ENCODE data around the gene PAX3. TPM values are rescaled to one million over a fixed set of nuclear protein-coding genes. Genes with fewer than 3 reads are reported as not detected.

PAX3 gene
- total RNA-seq, 6 donors from 2014 or later: 1.0 TPM; not detected in 5

GRCh38 chr2:222205136-222205535 lies 93.7 kb downstream of the PAX3 start:
- no peak for DNase-seq

DNA sequence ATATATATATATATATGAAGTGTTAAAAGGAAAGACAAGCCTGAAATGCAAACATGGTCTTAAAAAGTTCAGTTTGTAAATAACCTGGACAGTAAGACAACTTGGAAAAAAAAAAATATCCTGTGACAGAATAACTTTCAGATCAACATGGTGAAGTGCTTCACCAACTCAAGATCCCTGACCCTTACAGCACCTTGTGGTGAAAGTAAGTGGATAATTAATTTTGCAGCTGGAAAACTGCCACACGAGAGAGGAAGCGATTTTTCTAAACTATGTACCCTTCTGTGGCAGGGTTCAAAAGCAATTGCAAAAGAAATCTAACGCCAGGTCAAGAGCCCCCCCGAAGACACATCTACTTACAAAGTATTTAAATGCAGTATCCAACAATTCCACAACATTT lies 95.8 kb downstream of the PAX3 start:
- H3K9me3 ChIP-seq: no peaks in the 10 kb centered on the region
- ATAC-seq (ENCODE audit: low FRiP score in 2 of 2) (no peak), DNase-seq (no peak)
- 22 to 38% methylated on average over 4 of the region's 4 CpGs for WGBS, 2 donors
- no peaks in the 10 kb centered on the region for H3K27me3 ChIP-seq
- H3K27ac ChIP-seq: no peak overlapping the region
- H3K36me3 ChIP-seq: no peaks in the 10 kb centered on the region
- no peak overlapping the region for H3K4me3 ChIP-seq
- TF ChIP-seq EP300 (IDR thresholded peaks at IDR 0.05): no peak
- TF ChIP-seq POLR2AphosphoS5 (IDR thresholded peaks at IDR 0.05): no peak
- TF ChIP-seq, protein P1, sequence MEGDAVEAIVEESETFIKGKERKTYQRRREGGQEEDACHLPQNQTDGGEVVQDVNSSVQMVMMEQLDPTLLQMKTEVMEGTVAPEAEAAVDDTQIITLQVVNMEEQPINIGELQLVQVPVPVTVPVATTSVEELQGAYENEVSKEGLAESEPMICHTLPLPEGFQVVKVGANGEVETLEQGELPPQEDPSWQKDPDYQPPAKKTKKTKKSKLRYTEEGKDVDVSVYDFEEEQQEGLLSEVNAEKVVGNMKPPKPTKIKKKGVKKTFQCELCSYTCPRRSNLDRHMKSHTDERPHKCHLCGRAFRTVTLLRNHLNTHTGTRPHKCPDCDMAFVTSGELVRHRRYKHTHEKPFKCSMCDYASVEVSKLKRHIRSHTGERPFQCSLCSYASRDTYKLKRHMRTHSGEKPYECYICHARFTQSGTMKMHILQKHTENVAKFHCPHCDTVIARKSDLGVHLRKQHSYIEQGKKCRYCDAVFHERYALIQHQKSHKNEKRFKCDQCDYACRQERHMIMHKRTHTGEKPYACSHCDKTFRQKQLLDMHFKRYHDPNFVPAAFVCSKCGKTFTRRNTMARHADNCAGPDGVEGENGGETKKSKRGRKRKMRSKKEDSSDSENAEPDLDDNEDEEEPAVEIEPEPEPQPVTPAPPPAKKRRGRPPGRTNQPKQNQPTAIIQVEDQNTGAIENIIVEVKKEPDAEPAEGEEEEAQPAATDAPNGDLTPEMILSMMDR (IDR thresholded peaks at IDR 0.05): no peak
- no peak for TF ChIP-seq POLR2A (IDR thresholded peaks at IDR 0.05)
- H3K4me1 ChIP-seq: no peaks in the 10 kb centered on the region

More at GRCh38 chr2:222205136-222205535, 93.7 kb downstream of the PAX3 start:
- ATAC-seq (ENCODE audit: low FRiP score in 2 of 2): no peak
- H3K9me3 ChIP-seq: no peaks in the 10 kb centered on the region
- no peaks in the 10 kb centered on the region for H3K36me3 ChIP-seq
- WGBS, 2 donors: 63 to 68% methylated on average over 1 of the region's 1 CpG
- H3K27me3 ChIP-seq: no peaks in the 10 kb centered on the region
- no peaks in the 10 kb centered on the region for H3K4me1 ChIP-seq
- H3K4me3 ChIP-seq: no peak overlapping the region
- H3K27ac ChIP-seq: no peak overlapping the region
- no peak for TF ChIP-seq POLR2A (IDR thresholded peaks at IDR 0.05)
- no peak for TF ChIP-seq EP300 (IDR thresholded peaks at IDR 0.05)
- TF ChIP-seq, protein P1 (IDR thresholded peaks at IDR 0.05): no peak
- TF ChIP-seq POLR2AphosphoS5 (IDR thresholded peaks at IDR 0.05): no peak

DNA sequence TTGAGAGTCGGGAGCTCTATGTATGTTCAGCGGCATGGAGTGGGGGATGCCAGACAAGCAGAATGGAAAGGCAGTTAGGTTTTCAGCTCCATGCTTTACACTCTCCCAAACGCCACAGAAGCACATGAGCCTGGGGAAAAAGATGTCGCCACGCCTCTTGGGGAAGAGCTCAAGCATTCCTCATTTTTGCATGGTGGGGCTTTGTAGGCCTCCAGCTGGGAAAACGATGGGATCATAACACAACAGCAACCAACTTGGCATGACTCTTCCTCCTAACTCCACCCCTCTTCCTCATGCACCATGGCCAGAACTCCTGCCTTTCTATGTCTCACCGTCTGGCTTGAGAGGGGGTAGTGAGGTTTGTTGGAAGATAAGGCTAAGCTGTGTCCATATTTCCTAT lies 102.6 kb downstream of the PAX3 start:
- TF ChIP-seq, protein P1 (IDR thresholded peaks at IDR 0.05): no peak
- TF ChIP-seq EP300 (IDR thresholded peaks at IDR 0.05): no peak
- no peak for TF ChIP-seq POLR2A (IDR thresholded peaks at IDR 0.05)
- TF ChIP-seq POLR2AphosphoS5 (IDR thresholded peaks at IDR 0.05): no peak
- Histone ChIP-seq H3K27me3 (no peaks in the 10 kb centered on the region), H3K4me3 (no peak overlapping the region), H3K27ac (no peak overlapping the region), H3K36me3 (no peaks in the 10 kb centered on the region), H3K4me1 (no peaks in the 10 kb centered on the region), H3K9me3 (no peaks in the 10 kb centered on the region)
- DNase-seq (no peak), ATAC-seq (ENCODE audit: low FRiP score in 2 of 2) (no peak)
- 73 to 76% methylated on average over 7 of the region's 7 CpGs for WGBS, 2 donors

DNA sequence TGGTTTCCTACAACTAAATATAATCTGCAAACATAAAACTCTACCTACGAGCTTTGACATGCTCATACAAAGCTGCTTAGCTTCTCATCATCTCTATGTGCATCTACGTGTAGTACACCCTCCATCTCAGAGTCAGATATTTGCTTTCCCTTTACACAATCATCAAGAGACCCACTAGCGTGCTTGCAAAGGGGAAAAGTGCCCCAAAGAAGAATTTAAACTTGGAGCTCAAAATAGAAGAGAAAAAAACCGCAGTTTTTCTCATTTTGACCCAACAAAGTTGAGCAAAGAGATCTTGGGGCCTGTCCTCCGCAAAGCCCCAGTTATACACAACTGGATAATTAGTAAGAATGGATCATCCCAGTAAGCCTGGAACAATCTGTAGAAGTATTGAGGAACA lies 104.1 kb downstream of the PAX3 start:
- Histone ChIP-seq H3K27ac (no peak overlapping the region), H3K27me3 (no peaks in the 10 kb centered on the region), H3K4me3 (no peak overlapping the region), H3K9me3 (no peaks in the 10 kb centered on the region), H3K36me3 (no peaks in the 10 kb centered on the region), H3K4me1 (no peaks in the 10 kb centered on the region)
- DNase-seq: no peak
- 73 to 80% methylated on average over 5 of the region's 5 CpGs for WGBS, 2 donors
- no peak for ATAC-seq (ENCODE audit: low FRiP score in 2 of 2)
- TF ChIP-seq, protein P1 (IDR thresholded peaks at IDR 0.05): no peak
- no peak for TF ChIP-seq POLR2AphosphoS5 (IDR thresholded peaks at IDR 0.05)
- TF ChIP-seq EP300 (IDR thresholded peaks at IDR 0.05): no peak
- TF ChIP-seq POLR2A (IDR thresholded peaks at IDR 0.05): no peak

DNA sequence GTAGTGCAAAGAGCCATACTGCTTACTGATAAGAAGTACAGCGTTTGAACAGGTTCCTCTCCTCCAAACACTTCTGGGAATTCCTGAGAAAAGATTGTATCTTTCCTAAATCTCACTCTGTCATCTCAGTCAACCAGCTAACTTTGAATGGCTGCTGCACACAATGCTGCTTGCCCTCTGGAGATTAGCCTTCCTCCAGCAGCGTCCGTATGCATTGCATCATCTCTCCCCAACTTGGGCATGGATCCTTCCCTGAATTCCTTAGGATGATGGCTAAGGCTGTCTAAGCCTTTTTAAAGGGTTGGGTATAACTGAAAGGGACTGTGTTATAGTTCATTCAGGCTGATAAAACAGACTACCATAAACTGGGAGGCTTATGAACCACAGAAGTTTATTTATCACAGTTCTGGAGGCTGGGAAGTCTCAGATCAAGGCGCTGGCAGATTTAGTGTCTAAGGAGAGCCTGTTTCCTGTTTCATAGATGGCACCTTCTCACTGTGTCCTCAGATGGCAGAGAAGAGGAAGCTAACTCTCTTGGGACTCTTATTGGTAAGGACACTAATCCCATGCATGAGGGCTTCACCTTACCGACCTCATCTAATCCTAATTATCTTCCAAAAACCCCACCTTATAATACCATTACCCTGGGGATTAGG lies 105.3 kb downstream of the PAX3 start:
- Histone ChIP-seq H3K4me1 (no peaks in the 10 kb centered on the region), H3K27ac (no peak overlapping the region), H3K9me3 (no peaks in the 10 kb centered on the region), H3K4me3 (no peak overlapping the region), H3K36me3 (no peaks in the 10 kb centered on the region), H3K27me3 (no peaks in the 10 kb centered on the region)
- no peak for TF ChIP-seq EP300 (IDR thresholded peaks at IDR 0.05)
- TF ChIP-seq POLR2AphosphoS5 (IDR thresholded peaks at IDR 0.05): no peak
- TF ChIP-seq, protein P1 (IDR thresholded peaks at IDR 0.05): no peak
- TF ChIP-seq POLR2A (IDR thresholded peaks at IDR 0.05): no peak
- no peak for ATAC-seq (ENCODE audit: low FRiP score in 2 of 2)
- DNase-seq: no peak
- 31 to 63% methylated on average over 5 of the region's 5 CpGs for WGBS, 2 donors

Data from upper lobe of left lung (tissue), 6 donors.